Suprapubic skin (tissue), 4 donors: ENCODE results near the gene ITGAL.

Experiments used
- CTCF ChIP-seq, 2 donors: fragments of 200-600 bp in 1 of 2; fragments of 450-650 bp in 1 of 2; sonication (generic) in 1 of 2; IDR thresholded peaks; one replicate each; pipeline ENCODE4 v1.5.1; 2016 to 2019; ENCODE audit warnings: antibody characterized with exemption in 2 of 2, mild to moderate bottlenecking in 1 of 2, moderate library complexity in 1 of 2
- POLR2A ChIP-seq, 2 donors: fragments of 450-650 bp; IDR thresholded peaks; one replicate each; pipeline ENCODE4 v1.6.1; 2017; ENCODE audit warnings: antibody characterized with exemption in 2 of 2, mild to moderate bottlenecking in 2 of 2, moderate library complexity in 2 of 2
- POLR2AphosphoS5 ChIP-seq, 3 donors: sonication (generic); formaldehyde crosslinking; IDR thresholded peaks; one replicate each; pipeline ENCODE4 v1.6.1; 2017; ENCODE audit warnings: antibody characterized with exemption in 3 of 3

- no peak for TF ChIP-seq CTCF (IDR thresholded peaks at IDR 0.05)
- TF ChIP-seq POLR2A (IDR thresholded peaks at IDR 0.05), result no peak
- no peak for TF ChIP-seq POLR2AphosphoS5 (IDR thresholded peaks at IDR 0.05)
Measured at GRCh38 chr16:30434852-30435251, 37.7 kb upstream of the ITGAL start.
